A673 (cell line): ENCODE measurements around the gene FOLR2.

Source experiments
- EZH2 ChIP-seq: fragments of 200-600 bp; sonication (generic); IDR thresholded peaks from 2 replicates; pipeline ENCODE4 v1.6.1; 2017; ENCODE audit warnings: borderline replicate concordance, low read depth, mild to moderate bottlenecking, mixed read lengths, antibody characterized with exemption, low read length; ENCODE audit not compliant: poor library complexity, severe bottlenecking
- TF ChIP-seq, protein P1 (sequence below): fragments of 300-800, 200-600 bp; sonication (generic); conservative IDR thresholded peaks from 2 replicates; pipeline ENCODE4 v1.5.1; 2017; ENCODE audit warnings: low read depth, mild to moderate bottlenecking, antibody characterized with exemption, low read length, moderate library complexity, mixed read lengths

DNA sequence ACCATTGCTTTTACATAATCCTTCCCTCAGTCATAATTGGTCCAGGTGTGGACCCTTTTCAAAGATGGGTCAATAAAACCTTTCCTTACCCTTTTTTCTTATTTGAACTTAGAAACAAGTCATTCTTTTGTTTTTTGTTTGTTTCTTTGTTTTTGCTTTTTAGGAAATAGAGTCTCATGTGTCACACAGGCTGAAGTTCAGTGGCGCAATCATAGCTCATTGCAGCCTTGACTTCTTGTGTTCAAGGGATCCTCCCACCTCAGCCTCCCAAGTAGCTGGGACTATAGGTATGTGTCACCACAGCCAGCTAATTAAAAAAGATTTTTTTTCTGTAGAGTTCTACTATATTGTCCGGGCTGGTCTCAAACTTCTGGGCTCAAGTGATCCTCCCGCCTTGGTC is 36.8 kb downstream of the FOLR2 start:
- TF ChIP-seq, protein P1, sequence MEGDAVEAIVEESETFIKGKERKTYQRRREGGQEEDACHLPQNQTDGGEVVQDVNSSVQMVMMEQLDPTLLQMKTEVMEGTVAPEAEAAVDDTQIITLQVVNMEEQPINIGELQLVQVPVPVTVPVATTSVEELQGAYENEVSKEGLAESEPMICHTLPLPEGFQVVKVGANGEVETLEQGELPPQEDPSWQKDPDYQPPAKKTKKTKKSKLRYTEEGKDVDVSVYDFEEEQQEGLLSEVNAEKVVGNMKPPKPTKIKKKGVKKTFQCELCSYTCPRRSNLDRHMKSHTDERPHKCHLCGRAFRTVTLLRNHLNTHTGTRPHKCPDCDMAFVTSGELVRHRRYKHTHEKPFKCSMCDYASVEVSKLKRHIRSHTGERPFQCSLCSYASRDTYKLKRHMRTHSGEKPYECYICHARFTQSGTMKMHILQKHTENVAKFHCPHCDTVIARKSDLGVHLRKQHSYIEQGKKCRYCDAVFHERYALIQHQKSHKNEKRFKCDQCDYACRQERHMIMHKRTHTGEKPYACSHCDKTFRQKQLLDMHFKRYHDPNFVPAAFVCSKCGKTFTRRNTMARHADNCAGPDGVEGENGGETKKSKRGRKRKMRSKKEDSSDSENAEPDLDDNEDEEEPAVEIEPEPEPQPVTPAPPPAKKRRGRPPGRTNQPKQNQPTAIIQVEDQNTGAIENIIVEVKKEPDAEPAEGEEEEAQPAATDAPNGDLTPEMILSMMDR, result no peak
- TF ChIP-seq EZH2, result no peak
